ENCODE measurements around the gene PXDC1. TPM values are rescaled to one million over a fixed set of nuclear protein-coding genes. Genes with fewer than 3 reads are reported as not detected.

PXDC1 gene
- total and polyA plus RNA-seq, 7 donors = 9.8 to 32.0 (median 22.5) TPM

DNA sequence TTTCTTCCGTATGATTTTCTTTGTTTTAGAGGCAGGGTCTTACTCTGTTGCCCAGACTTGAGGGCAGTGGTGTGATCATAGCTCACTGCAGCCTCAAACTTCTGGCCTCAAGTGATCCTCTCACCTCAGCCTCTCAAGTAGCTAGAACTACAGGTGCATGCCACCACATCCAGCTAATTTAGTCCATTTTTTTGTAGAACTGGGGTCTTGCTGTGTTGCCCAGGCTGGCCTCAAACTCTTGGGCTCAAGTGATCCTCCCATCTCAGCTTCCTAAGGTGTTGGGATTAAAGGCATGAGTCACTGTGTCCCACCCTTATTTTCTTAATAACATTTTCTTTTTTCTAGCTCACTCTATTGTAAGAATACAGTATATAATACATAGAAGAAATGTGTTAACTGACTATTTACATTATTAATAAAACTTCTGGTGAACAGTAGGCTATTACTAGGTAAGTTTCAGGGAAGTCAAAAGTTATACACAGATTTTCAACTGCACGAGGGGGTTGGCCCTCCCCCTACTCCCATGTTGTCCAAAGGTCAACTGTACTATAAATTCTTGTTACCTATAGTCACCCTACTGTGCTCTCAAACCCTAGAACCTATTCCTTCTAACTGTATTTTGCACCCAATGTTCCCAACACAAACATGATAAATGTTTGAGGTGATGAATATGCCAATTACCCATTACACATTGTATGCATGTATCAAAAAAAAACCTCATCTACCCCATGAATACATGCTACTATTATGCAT lies 56.3 kb downstream of the PXDC1 start:
- intact Hi-C loops (cut with DNase I) = no loop called here
- TF ChIP-seq, protein P1, sequence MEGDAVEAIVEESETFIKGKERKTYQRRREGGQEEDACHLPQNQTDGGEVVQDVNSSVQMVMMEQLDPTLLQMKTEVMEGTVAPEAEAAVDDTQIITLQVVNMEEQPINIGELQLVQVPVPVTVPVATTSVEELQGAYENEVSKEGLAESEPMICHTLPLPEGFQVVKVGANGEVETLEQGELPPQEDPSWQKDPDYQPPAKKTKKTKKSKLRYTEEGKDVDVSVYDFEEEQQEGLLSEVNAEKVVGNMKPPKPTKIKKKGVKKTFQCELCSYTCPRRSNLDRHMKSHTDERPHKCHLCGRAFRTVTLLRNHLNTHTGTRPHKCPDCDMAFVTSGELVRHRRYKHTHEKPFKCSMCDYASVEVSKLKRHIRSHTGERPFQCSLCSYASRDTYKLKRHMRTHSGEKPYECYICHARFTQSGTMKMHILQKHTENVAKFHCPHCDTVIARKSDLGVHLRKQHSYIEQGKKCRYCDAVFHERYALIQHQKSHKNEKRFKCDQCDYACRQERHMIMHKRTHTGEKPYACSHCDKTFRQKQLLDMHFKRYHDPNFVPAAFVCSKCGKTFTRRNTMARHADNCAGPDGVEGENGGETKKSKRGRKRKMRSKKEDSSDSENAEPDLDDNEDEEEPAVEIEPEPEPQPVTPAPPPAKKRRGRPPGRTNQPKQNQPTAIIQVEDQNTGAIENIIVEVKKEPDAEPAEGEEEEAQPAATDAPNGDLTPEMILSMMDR (IDR thresholded peaks at IDR 0.05) = no peak
- WGBS, 3 donors = 81 to 88% (median 86%) methylated on average over 2 of the region's 2 CpGs
- ATAC-seq = no peak
- Histone ChIP-seq H3K27me3 (ENCODE audit: insufficient read depth in 3 of 3, low read length in 2 of 3) (no peaks in the 10 kb centered on the region), H3K4me1 (no peaks in the 10 kb centered on the region), H3K4me3 (no peak overlapping the region), H3K36me3 (ENCODE audit: insufficient read depth in 1 of 2, low read depth in 1 of 2) (no peaks in the 10 kb centered on the region), H3K27ac (no peak overlapping the region), H3K9me3 (no peaks in the 10 kb centered on the region)
- no peak for DNase-seq

DNA sequence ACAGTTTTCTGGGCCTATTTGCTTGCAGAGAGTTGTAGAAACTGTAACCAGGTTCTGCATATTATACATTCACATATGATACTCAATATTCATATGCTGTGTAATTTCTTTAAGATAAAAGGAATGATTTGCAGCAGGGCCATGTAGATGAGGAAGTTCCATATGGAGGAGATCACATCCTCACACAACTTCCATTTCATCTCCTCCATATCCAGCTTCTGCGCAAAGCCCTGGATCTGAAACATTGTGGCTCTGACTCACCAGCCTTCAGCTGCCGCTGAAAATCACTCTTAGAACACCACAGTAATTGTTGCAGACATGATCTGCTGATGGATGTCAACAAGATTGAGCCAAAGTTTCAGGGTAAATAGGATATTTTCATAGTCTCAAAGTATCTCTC lies 57.7 kb downstream of the PXDC1 start:
- no peak overlapping the region for H3K27ac ChIP-seq
- WGBS, 3 donors = 56 to 67% (median 56%) methylated on average over 2 of the region's 2 CpGs
- H3K4me1 ChIP-seq = no peaks in the 10 kb centered on the region
- no peaks in the 10 kb centered on the region for H3K36me3 ChIP-seq (ENCODE audit: insufficient read depth in 1 of 2, low read depth in 1 of 2)
- H3K4me3 ChIP-seq = no peak overlapping the region
- H3K27me3 ChIP-seq (ENCODE audit: insufficient read depth in 3 of 3, low read length in 2 of 3) = no peaks in the 10 kb centered on the region
- intact Hi-C loops (cut with DNase I) = no loop called here
- DNase-seq (no peak), ATAC-seq (no peak)
- H3K9me3 ChIP-seq = no peaks in the 10 kb centered on the region
- TF ChIP-seq, protein P1 (IDR thresholded peaks at IDR 0.05) = no peak

DNA sequence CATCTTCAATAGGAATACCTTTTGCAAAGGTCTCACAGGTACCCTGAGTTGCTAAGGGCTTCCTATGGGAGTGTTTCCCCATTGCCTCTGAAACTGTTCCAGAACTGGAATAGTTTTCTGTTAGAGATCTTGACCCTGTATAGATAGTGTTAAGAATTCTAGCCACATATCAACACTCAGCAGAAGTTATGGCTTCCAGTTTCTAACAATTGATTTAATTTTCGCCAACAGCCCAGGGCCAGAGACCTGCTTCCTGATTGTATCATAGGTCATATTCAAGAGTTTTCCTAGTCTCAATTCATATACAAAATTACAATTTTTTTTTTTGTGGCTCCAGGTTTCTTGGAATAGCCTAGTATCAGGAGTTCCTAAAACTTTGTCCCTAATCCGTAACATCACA lies 61.0 kb downstream of the PXDC1 start:
- 96 to 100% (median 96%) methylated on average over 2 of the region's 2 CpGs for WGBS, 3 donors

DNA sequence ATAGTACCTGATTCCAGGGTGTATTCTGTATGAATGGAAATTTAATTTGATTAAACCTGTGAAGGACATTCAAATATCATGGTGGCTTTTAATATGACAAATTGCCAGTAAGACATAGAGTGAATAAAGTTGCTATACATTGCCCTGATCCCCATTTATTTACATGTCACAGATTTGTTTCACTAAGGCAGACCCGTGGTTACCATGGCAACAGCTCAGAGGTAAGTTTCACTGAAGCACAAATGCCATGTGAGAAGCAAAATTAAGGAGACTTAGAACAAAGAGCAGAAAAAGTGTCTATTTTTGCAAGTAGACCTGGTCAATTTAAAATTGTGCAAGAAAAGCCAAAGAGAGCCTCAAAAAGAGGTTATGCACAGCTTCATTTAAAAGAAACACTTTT lies 63.7 kb downstream of the PXDC1 start:
- Histone ChIP-seq H3K36me3 (ENCODE audit: insufficient read depth in 1 of 2, low read depth in 1 of 2) (no peaks in the 10 kb centered on the region), H3K9me3 (no peaks in the 10 kb centered on the region), H3K27me3 (ENCODE audit: insufficient read depth in 3 of 3, low read length in 2 of 3) (no peaks in the 10 kb centered on the region), H3K4me3 (no peak overlapping the region), H3K27ac (no peak overlapping the region), H3K4me1 (no peaks in the 10 kb centered on the region)
- TF ChIP-seq, protein P1 (IDR thresholded peaks at IDR 0.05) = no peak
- intact Hi-C loops (cut with DNase I) = no loop called here
- ATAC-seq = no peak
- DNase-seq = no peak
- 38 to 69% (median 55%) methylated on average over 1 of the region's 1 CpG for WGBS, 3 donors

More for the DNA sequence above, 61.0 kb downstream of the PXDC1 start:
- Histone ChIP-seq H3K4me1 (no peaks in the 10 kb centered on the region), H3K27ac (no peak overlapping the region), H3K4me3 (no peak overlapping the region), H3K9me3 (no peaks in the 10 kb centered on the region), H3K27me3 (ENCODE audit: insufficient read depth in 3 of 3, low read length in 2 of 3) (no peaks in the 10 kb centered on the region), H3K36me3 (ENCODE audit: insufficient read depth in 1 of 2, low read depth in 1 of 2) (no peaks in the 10 kb centered on the region)
- intact Hi-C loops (cut with DNase I) = no loop called here
- ATAC-seq (no peak), DNase-seq (no peak)
- TF ChIP-seq, protein P1 (IDR thresholded peaks at IDR 0.05) = no peak

DNA sequence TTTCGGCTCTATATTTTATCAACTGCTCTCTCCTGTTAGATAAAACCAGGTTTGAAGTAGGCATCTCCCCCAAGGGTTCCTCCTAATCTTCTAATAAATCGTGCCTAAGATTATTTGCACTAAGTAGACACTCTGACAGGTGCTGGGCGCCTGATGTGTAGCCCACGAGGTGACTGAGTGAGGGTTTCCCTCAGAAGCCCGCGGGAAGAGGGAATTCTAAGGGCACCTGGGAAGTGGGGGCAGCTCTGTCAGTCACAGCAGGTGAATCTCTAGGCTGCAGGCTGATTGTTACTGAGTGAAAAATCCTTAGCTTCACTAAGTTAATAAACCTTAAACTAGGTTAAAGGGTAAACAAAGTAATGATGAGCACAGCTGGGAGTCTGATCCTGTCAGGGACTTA lies 68.2 kb downstream of the PXDC1 start:
- H3K4me1 ChIP-seq = no peaks in the 10 kb centered on the region
- H3K9me3 ChIP-seq = no peaks in the 10 kb centered on the region
- 74 to 75% (median 75%) methylated on average over 6 of the region's 6 CpGs for WGBS, 3 donors
- no peaks in the 10 kb centered on the region for H3K27me3 ChIP-seq (ENCODE audit: insufficient read depth in 3 of 3, low read length in 2 of 3)
- intact Hi-C loops (cut with DNase I) = no loop called here
- DNase-seq (no peak), ATAC-seq (no peak)
- H3K4me3 ChIP-seq = no peak overlapping the region
- no peaks in the 10 kb centered on the region for H3K36me3 ChIP-seq (ENCODE audit: insufficient read depth in 1 of 2, low read depth in 1 of 2)
- H3K27ac ChIP-seq = no peak overlapping the region
- TF ChIP-seq, protein P1 (IDR thresholded peaks at IDR 0.05) = no peak
